HS-5 (cell line): Measurements from ENCODE around the gene SFN.

Experiments
- DNase-seq: peaks from one replicate; pipeline ENCODE4 v3.0.0-alpha.2; 2012; ENCODE audit warnings: low read depth

SFN gene

DNA sequence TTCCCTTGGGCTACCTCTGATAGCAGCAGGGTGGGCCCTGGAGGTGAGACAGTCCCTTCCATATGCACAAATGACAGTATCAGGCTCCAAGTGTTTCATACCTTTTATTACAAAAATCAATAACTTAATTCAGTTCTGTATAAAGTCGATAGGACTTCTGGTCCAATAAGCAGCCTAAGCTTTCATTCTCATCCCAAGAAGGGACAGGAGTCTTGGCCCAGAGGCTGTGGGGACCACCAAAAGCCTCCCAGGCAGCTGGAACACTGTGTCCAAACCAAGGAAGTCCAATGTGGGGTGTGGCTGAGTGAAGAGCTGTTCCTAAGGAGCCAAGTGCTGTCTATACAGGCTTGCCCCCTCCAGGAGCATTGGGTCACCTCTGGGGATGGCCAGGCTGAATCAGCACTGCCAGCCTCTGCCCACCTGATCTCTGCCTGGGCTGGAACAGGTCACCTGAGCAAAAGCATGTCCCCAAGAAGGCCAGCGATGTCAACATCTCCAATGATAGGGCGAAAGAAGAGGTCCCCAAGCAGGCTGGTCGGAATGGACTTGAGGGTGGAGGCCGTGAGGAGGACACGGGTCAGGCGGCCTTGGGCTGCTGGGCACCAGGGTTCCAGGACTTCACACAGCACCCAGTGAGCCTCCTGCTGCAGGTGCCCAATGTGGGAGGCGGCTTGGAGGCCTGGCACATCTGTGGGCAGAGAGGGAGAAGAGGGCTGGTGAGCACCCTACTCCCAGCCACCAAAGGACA is 48.6 kb downstream of the SFN start:
- no peak for DNase-seq

DNA sequence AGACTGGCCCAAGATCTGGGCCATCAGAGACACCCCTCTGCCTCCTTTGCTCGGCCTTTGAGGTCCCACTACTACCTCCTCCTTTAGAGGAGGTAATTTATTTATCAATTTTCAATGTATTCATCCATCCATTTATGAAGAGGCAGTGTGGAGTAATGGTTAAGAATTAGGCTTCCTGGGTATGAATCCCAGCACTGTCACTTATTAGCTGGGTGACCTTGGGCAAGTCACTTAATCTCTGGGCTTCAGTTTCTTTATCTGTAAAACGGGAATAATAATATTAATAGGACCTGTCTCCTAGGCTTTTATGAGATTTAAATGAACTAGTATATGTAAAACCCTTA is 49.2 kb downstream of the SFN start:
- DNase-seq = no peak

DNA sequence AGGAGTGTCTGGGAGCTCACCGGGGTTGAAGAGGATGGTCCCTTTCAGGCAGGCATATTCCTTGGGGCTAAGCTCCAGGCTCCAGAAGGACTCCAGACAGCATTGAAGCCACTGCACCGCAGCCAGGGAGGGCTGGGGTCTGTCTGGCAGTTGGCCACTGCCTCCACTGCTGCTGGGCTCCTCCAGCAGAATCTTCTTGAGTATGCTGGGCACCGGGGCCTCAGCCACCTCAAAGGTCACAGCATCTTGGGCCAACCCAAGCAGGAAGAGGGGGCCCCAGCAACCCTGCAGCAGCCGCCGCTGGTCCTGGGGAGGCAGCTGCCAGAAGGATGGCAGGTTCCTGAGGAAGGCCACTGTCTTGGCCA is 50.4 kb downstream of the SFN start:
- no peak for DNase-seq
